ENCODE data around the gene CDK5RAP2.

CDK5RAP2 gene

DNA sequence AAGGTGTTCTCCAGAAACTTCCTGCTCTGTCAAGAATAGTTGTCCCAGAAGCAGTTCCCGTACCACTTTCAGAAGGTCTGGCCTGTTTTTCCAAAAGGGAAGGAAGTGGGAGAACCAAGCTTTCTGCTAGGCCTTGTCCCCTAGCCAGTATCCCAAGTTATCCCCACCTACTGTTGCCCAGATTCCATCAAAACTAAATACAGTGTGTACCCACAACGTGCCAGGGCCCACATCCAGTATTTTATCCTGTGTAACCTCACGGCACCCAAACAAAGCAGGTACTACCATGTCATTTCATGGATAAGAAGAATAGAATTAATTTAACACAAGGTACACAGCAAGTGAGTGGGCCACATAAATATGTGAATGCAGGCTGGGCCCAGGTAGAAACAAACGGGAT lies 126.2 kb downstream of the CDK5RAP2 start:
- Histone ChIP-seq H3K36me3 (ENCODE audit: control insufficient read depth in 1 of 2, insufficient read depth in 2 of 2, low read length in 2 of 2) (peaks cover 7 to 16% of the 10 kb centered on the region in 2 experiments), H3K79me2 (ENCODE audit: control insufficient read depth, insufficient read depth, low read length, poor library complexity) (no peaks in the 10 kb centered on the region), H4K91ac (ENCODE audit: low read depth, low read length) (no peak overlapping the region), H3K4me2 (ENCODE audit: low read length) (no peak overlapping the region), H3K9ac (ENCODE audit: low read length) (no peak overlapping the region), H3K79me1 (ENCODE audit: low read length) (no peaks in the 10 kb centered on the region), H3K4ac (ENCODE audit: low read depth, low read length) (no peak overlapping the region), H2BK12ac (ENCODE audit: low read length) (no peak overlapping the region), H3K27me3 (ENCODE audit: insufficient read depth, low read length) (no peaks in the 10 kb centered on the region), H3K9me3 (ENCODE audit: insufficient read depth, low read depth, low read length) (no peaks in the 10 kb centered on the region), H3K27ac (ENCODE audit: low read depth, low read length) (no peak overlapping the region), H2AFZ (ENCODE audit: insufficient read depth, low read length, poor library complexity) (no peak overlapping the region), H2AK5ac (ENCODE audit: low read length) (no peak overlapping the region), H3K14ac (ENCODE audit: low read length) (no peak overlapping the region), H3K23ac (ENCODE audit: low read length) (no peak overlapping the region), H2BK5ac (ENCODE audit: low read depth, low read length, poor library complexity) (no peak overlapping the region), H3K18ac (ENCODE audit: low read length) (no peak overlapping the region), H4K12ac (ENCODE audit: low read depth, low read length) (no peak overlapping the region), H3K4me3 (ENCODE audit: low read depth, low read length) (no peak overlapping the region), H4K8ac (ENCODE audit: low read depth, low read length) (no peak overlapping the region), H3K4me1 (ENCODE audit: control insufficient read depth in 1 of 2, insufficient read depth in 2 of 2, low read length in 2 of 2) (no peaks in the 10 kb centered on the region), H2BK120ac (ENCODE audit: insufficient read depth, low read length, poor library complexity) (no peak overlapping the region)
- DNase-seq, result no peak
- WGBS (ENCODE audit: extremely low coverage, insufficient coverage, insufficient read length), result no CpG with 5 or more reads among the region's 4 CpGs

DNA sequence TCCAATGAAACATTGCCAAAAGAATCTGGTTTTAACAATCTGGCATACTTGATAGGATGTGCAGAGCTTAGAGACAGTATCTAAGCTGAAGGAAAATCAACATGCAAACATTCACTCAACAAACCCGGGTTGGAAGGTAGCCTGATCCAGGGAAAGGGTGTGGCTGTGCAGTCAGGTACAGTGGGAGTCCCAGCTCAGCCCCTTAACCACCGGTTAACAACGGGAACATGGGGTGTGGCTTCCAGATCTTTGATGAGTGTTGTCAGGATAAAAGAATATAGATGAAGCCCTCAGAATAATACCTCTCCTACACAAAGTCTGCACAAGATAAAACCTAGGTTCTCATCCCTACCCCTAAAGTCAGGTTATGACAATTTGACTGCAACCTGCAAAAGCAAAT lies 127.3 kb downstream of the CDK5RAP2 start:
- Histone ChIP-seq H3K23ac (ENCODE audit: low read length) (no peak overlapping the region), H3K4ac (ENCODE audit: low read depth, low read length) (no peak overlapping the region), H2BK12ac (ENCODE audit: low read length) (no peak overlapping the region), H3K4me3 (ENCODE audit: low read depth, low read length) (no peak overlapping the region), H2BK120ac (ENCODE audit: insufficient read depth, low read length, poor library complexity) (no peak overlapping the region), H3K27me3 (ENCODE audit: insufficient read depth, low read length) (no peaks in the 10 kb centered on the region), H2BK5ac (ENCODE audit: low read depth, low read length, poor library complexity) (no peak overlapping the region), H3K9ac (ENCODE audit: low read length) (no peak overlapping the region), H3K36me3 (ENCODE audit: control insufficient read depth in 1 of 2, insufficient read depth in 2 of 2, low read length in 2 of 2) (peaks cover 7 to 12% of the 10 kb centered on the region in 2 experiments), H3K14ac (ENCODE audit: low read length) (no peak overlapping the region), H4K91ac (ENCODE audit: low read depth, low read length) (no peak overlapping the region), H3K27ac (ENCODE audit: low read depth, low read length) (no peak overlapping the region), H3K79me2 (ENCODE audit: control insufficient read depth, insufficient read depth, low read length, poor library complexity) (no peaks in the 10 kb centered on the region), H4K8ac (ENCODE audit: low read depth, low read length) (no peak overlapping the region), H3K79me1 (ENCODE audit: low read length) (no peaks in the 10 kb centered on the region), H3K4me2 (ENCODE audit: low read length) (no peak overlapping the region), H2AFZ (ENCODE audit: insufficient read depth, low read length, poor library complexity) (no peak overlapping the region), H2AK5ac (ENCODE audit: low read length) (no peak overlapping the region), H4K12ac (ENCODE audit: low read depth, low read length) (no peak overlapping the region), H3K4me1 (ENCODE audit: control insufficient read depth in 1 of 2, insufficient read depth in 2 of 2, low read length in 2 of 2) (no peaks in the 10 kb centered on the region), H3K18ac (ENCODE audit: low read length) (no peak overlapping the region), H3K9me3 (ENCODE audit: insufficient read depth, low read depth, low read length) (no peaks in the 10 kb centered on the region)
- no peak for DNase-seq
- WGBS (ENCODE audit: extremely low coverage, insufficient coverage, insufficient read length), result no CpG with 5 or more reads among the region's 3 CpGs

DNA sequence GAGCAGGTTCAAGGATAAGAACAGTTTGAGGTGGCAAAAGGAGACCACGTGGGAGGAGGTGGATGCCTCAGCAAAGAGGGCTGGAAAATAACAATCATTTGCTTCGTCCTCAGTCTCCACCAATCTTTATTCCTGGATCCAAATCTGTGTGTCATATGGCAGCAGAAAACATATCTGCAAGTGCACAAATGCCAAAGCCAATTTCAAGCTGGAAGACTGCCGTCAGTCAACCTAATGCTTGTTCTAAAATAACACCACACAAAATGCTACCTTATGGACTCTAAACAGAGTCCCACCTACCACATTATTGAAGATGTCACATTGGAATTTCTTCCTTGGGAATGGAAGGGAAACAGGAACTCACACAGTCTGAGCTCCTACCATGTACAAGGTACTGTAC lies 129.1 kb downstream of the CDK5RAP2 start:
- H2BK120ac ChIP-seq (ENCODE audit: insufficient read depth, low read length, poor library complexity), result no peak overlapping the region
- H3K79me2 ChIP-seq (ENCODE audit: control insufficient read depth, insufficient read depth, low read length, poor library complexity), result no peaks in the 10 kb centered on the region
- H4K8ac ChIP-seq (ENCODE audit: low read depth, low read length), result no peak overlapping the region
- no peak overlapping the region for H3K4me3 ChIP-seq (ENCODE audit: low read depth, low read length)
- no peak overlapping the region for H3K9ac ChIP-seq (ENCODE audit: low read length)
- H3K4ac ChIP-seq (ENCODE audit: low read depth, low read length), result no peak overlapping the region
- no peak overlapping the region for H3K18ac ChIP-seq (ENCODE audit: low read length)
- H4K91ac ChIP-seq (ENCODE audit: low read depth, low read length), result no peak overlapping the region
- H2AFZ ChIP-seq (ENCODE audit: insufficient read depth, low read length, poor library complexity), result no peak overlapping the region
- H2BK12ac ChIP-seq (ENCODE audit: low read length), result no peak overlapping the region
- no peak for DNase-seq
- no peak overlapping the region for H3K4me2 ChIP-seq (ENCODE audit: low read length)
- no peaks in the 10 kb centered on the region for H3K79me1 ChIP-seq (ENCODE audit: low read length)
- H3K27ac ChIP-seq (ENCODE audit: low read depth, low read length), result no peak overlapping the region
- H3K27me3 ChIP-seq (ENCODE audit: insufficient read depth, low read length), result no peaks in the 10 kb centered on the region
- no peaks in the 10 kb centered on the region for H3K9me3 ChIP-seq (ENCODE audit: insufficient read depth, low read depth, low read length)
- no peak overlapping the region for H2AK5ac ChIP-seq (ENCODE audit: low read length)
- no peak overlapping the region for H3K23ac ChIP-seq (ENCODE audit: low read length)
- H2BK5ac ChIP-seq (ENCODE audit: low read depth, low read length, poor library complexity), result no peak overlapping the region
- no peak overlapping the region for H3K14ac ChIP-seq (ENCODE audit: low read length)
- no CpG with 5 or more reads among the region's 3 CpGs for WGBS (ENCODE audit: extremely low coverage, insufficient coverage, insufficient read length)
- H3K36me3 ChIP-seq (ENCODE audit: control insufficient read depth in 1 of 2, insufficient read depth in 2 of 2, low read length in 2 of 2), result peaks cover 5 to 12% of the 10 kb centered on the region in 2 experiments
- no peaks in the 10 kb centered on the region for H3K4me1 ChIP-seq (ENCODE audit: control insufficient read depth in 1 of 2, insufficient read depth in 2 of 2, low read length in 2 of 2)
- H4K12ac ChIP-seq (ENCODE audit: low read depth, low read length), result no peak overlapping the region

DNA sequence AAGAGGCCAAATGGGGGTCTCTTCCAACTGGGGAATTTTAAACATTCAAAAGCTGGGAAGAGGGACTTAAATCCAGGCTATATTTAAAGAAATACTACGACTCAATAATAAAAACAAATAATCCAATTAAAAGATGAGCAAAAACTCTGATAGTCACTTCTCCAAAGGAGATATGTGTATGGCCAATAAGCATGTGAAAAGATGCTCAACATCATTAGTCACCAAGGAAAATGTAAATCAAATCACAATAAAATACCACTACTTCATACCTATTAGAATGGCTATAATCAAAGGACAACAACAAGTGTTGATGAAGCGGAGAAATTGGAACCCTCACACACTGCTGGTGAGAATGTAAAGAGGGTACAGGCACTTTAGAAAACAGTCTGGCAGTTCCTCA lies 130.4 kb downstream of the CDK5RAP2 start:
- H3K9me3 ChIP-seq (ENCODE audit: insufficient read depth, low read depth, low read length), result no peaks in the 10 kb centered on the region
- H3K14ac ChIP-seq (ENCODE audit: low read length), result no peak overlapping the region
- H3K27me3 ChIP-seq (ENCODE audit: insufficient read depth, low read length), result no peaks in the 10 kb centered on the region
- no peak overlapping the region for H4K91ac ChIP-seq (ENCODE audit: low read depth, low read length)
- no peak overlapping the region for H2BK120ac ChIP-seq (ENCODE audit: insufficient read depth, low read length, poor library complexity)
- H3K9ac ChIP-seq (ENCODE audit: low read length), result no peak overlapping the region
- no peak overlapping the region for H3K4me3 ChIP-seq (ENCODE audit: low read depth, low read length)
- no peaks in the 10 kb centered on the region for H3K4me1 ChIP-seq (ENCODE audit: control insufficient read depth in 1 of 2, insufficient read depth in 2 of 2, low read length in 2 of 2)
- no peak overlapping the region for H2AK5ac ChIP-seq (ENCODE audit: low read length)
- no peaks in the 10 kb centered on the region for H3K79me2 ChIP-seq (ENCODE audit: control insufficient read depth, insufficient read depth, low read length, poor library complexity)
- H3K23ac ChIP-seq (ENCODE audit: low read length), result no peak overlapping the region
- no peak overlapping the region for H2BK12ac ChIP-seq (ENCODE audit: low read length)
- H4K12ac ChIP-seq (ENCODE audit: low read depth, low read length), result no peak overlapping the region
- no peak overlapping the region for H3K18ac ChIP-seq (ENCODE audit: low read length)
- H2BK5ac ChIP-seq (ENCODE audit: low read depth, low read length, poor library complexity), result no peak overlapping the region
- no peak for DNase-seq
- no CpG with 5 or more reads among the region's 2 CpGs for WGBS (ENCODE audit: extremely low coverage, insufficient coverage, insufficient read length)
- H3K27ac ChIP-seq (ENCODE audit: low read depth, low read length), result no peak overlapping the region
- no peak overlapping the region for H3K4me2 ChIP-seq (ENCODE audit: low read length)
- no peak overlapping the region for H4K8ac ChIP-seq (ENCODE audit: low read depth, low read length)
- no peak overlapping the region for H3K4ac ChIP-seq (ENCODE audit: low read depth, low read length)
- no peaks in the 10 kb centered on the region for H3K79me1 ChIP-seq (ENCODE audit: low read length)
- peaks cover 5 to 14% of the 10 kb centered on the region in 2 experiments for H3K36me3 ChIP-seq (ENCODE audit: control insufficient read depth in 1 of 2, insufficient read depth in 2 of 2, low read length in 2 of 2)
- no peak overlapping the region for H2AFZ ChIP-seq (ENCODE audit: insufficient read depth, low read length, poor library complexity)
